Nephron (organoid): ENCODE measurements around the gene FBXL3.
A peak's percentile ranks its signal among the peaks of the same experiment; 100 is the strongest.
"Not testable (repeated sequence)": the region's sequence is repeated elsewhere in the genome, so short reads cannot be mapped to it uniquely, and the experiment has no call there.

Source experiments
- H3K27ac Mint-ChIP-seq, 3 experiments: 2 replicates each; pipeline ENCODE4 v1.8.0; 2020; ENCODE audit warnings: mixed read lengths in 3 of 3, mild to moderate bottlenecking in 2 of 3, moderate library complexity in 1 of 3
- H3K27me3 Mint-ChIP-seq: 2 replicates; pipeline ENCODE4 v1.8.0; 2021; ENCODE audit warnings: low read depth, mild to moderate bottlenecking, moderate library complexity, mixed read lengths
- H3K36me3 Mint-ChIP-seq: 2 replicates; pipeline ENCODE4 v1.8.0; 2020; ENCODE audit warnings: low read depth, mixed read lengths
- H3K4me1 Mint-ChIP-seq: 2 replicates; pipeline ENCODE4 v1.8.0; 2020; ENCODE audit warnings: mixed read lengths
- H3K4me3 Mint-ChIP-seq, 3 experiments: 2 replicates each; pipeline ENCODE4 v1.8.0; 2020; ENCODE audit warnings: mild to moderate bottlenecking in 3 of 3, mixed read lengths in 3 of 3, moderate library complexity in 2 of 3
- H3K9me3 Mint-ChIP-seq: 2 replicates; pipeline ENCODE4 v1.8.0; 2020; ENCODE audit warnings: mixed read lengths
- TF ChIP-seq, protein P1 (sequence below), 3 experiments: fragments of 200-600 bp; sonication (generic); IDR thresholded peaks; one replicate each; pipeline ENCODE4 v1.5.0; 2021; ENCODE audit warnings: antibody characterized with exemption in 3 of 3; ENCODE audit not compliant: unreplicated experiment in 3 of 3

Gene FBXL3

DNA sequence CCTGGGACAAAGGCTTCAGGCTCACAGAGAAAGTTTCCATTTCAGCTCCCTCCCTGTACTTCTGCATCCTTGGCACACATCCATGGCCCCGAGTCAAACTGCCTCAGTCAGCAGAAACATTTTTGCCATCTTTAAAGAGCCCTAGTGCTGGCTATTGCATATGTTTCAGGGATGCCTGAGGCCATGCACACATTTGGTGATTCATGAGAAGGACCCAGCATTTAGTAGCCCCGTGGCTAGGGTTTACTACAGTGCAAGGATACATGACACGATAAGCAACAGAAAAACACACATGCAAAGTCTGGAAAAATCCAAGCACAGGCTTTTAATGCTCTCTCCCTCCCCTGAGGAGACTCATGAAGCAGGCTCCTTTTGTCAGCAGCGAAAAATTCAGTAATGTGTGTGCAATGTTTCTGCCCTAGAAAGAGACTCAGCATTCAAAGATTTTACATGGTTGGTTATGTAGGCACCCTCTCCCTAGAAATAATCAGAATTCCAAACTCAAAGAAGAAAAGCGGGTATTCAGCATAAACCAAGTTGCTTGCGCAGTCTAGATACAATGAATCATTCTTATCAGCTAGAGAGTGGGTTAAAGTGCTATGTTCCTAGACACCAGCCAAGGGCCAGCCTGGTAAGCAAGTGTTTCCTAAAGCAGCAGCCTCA, 61.1 kb downstream of the FBXL3 start:
- Mint-ChIP-seq H3K4me3 (no peak overlapping the region), H3K36me3 (no peaks in the 10 kb centered on the region), H3K27ac (peak overlapping the region; percentile 95 to 96 (median 96)), H3K4me1 (peaks cover 45% of the 10 kb centered on the region), H3K9me3 (peaks cover 16% of the 10 kb centered on the region), H3K27me3 (no peaks in the 10 kb centered on the region)
- TF ChIP-seq, protein P1, sequence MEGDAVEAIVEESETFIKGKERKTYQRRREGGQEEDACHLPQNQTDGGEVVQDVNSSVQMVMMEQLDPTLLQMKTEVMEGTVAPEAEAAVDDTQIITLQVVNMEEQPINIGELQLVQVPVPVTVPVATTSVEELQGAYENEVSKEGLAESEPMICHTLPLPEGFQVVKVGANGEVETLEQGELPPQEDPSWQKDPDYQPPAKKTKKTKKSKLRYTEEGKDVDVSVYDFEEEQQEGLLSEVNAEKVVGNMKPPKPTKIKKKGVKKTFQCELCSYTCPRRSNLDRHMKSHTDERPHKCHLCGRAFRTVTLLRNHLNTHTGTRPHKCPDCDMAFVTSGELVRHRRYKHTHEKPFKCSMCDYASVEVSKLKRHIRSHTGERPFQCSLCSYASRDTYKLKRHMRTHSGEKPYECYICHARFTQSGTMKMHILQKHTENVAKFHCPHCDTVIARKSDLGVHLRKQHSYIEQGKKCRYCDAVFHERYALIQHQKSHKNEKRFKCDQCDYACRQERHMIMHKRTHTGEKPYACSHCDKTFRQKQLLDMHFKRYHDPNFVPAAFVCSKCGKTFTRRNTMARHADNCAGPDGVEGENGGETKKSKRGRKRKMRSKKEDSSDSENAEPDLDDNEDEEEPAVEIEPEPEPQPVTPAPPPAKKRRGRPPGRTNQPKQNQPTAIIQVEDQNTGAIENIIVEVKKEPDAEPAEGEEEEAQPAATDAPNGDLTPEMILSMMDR (IDR thresholded peaks at IDR 0.05; ENCODE audit: unreplicated experiment in 3 of 3): no peak

DNA sequence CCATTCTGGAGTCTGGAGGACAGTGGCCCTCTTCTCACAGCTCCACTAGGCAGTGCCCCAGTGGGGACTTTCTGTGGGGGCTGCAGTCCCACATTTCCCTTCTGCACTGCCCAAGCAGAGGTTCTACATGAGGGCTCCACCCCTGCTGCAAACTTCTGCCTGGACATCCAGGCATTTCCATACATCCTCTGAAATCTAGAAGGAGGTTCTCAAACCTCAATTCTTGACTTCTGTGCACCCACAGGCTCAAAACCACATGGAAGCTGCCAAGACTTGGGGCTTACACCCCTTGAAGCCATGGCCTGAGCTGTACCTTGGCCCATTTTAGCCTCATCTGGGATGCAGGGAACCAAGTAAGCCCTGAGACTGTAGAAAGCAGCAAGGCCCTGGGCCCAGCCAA, 67.2 kb downstream of the FBXL3 start:
- H3K27me3 Mint-ChIP-seq, H3K4me3 Mint-ChIP-seq, H3K36me3 Mint-ChIP-seq, H3K27ac Mint-ChIP-seq, H3K4me1 Mint-ChIP-seq: not testable (repeated sequence)
- peaks cover 34% of the 10 kb centered on the region for H3K9me3 Mint-ChIP-seq

DNA sequence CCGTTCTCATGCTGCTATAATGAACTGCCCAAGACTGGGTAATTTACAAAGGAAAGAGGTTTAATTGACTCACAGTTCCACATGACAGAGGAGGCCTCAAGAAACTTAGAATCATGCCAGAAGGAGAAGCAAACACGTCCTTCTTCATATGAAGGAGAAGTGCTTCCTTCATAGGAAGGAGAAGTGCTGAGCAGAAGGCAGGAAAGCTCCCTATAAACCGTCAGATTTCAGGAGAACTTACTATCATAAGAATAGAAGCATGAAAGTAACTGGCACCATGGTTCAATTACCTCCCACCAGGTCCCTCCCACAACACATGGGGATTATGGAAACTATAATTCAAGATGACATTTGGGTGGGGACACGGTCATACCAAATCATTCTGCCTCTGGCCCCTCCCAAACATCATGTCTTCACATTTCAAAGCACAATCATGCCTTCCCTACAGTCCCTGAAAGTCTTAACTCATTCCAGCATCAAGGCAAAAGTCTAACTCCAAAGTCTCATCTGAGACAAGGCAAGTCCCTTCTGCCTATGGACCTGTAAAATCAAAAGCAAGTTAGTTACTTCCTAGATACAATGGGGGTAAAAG, 68.0 kb downstream of the FBXL3 start:
- Mint-ChIP-seq H3K9me3 (peaks cover 34% of the 10 kb centered on the region), H3K36me3 (peaks cover 3% of the 10 kb centered on the region), H3K4me3 (no peak overlapping the region), H3K4me1 (no peaks in the 10 kb centered on the region), H3K27me3 (no peaks in the 10 kb centered on the region), H3K27ac (no peak overlapping the region)
- TF ChIP-seq, protein P1 (IDR thresholded peaks at IDR 0.05; ENCODE audit: unreplicated experiment in 3 of 3): no peak

DNA sequence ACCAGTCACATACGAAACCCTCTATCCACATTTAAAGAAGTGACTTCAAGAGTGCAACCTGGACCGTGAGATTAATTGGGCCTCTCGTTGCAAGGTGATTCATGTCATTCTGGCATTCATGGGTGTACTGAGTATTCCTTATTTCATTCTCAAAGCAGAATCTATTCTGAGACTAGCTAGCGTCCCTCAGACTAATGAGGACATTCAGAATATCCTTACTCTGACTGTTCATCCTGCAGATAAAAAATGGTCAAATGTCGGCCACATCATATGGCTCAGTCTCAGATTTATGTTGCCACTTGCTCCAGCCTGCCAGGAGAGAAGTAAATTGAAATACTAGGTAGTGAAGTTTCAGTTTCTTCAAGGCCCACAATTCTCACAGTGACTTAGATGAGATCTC, 71.3 kb downstream of the FBXL3 start:
- H3K4me1 Mint-ChIP-seq: peaks cover 7% of the 10 kb centered on the region
- TF ChIP-seq, protein P1 (IDR thresholded peaks at IDR 0.05; ENCODE audit: unreplicated experiment in 3 of 3): no peak
- no peak overlapping the region for H3K4me3 Mint-ChIP-seq
- H3K36me3 Mint-ChIP-seq: peaks cover 3% of the 10 kb centered on the region
- no peaks in the 10 kb centered on the region for H3K27me3 Mint-ChIP-seq
- peaks cover 16% of the 10 kb centered on the region for H3K9me3 Mint-ChIP-seq
- H3K27ac Mint-ChIP-seq: no peak overlapping the region
